Brain microvascular endothelial cell (primary cell): Measurements from ENCODE around the gene ANKMY2.
A peak's percentile ranks its signal among the peaks of the same experiment; 100 is the strongest.

Experiments used
- DNase-seq: peaks from one replicate; pipeline ENCODE4 v3.0.0-alpha.2; 2020
- H3K27ac ChIP-seq: fragments of 250-450 bp; sonication (Bioruptor Pico); 2 replicates; pipeline ENCODE4 v1.5.1; 2020; ENCODE audit warnings: mild to moderate bottlenecking, moderate library complexity
- H3K27me3 ChIP-seq: fragments of 250-450 bp; sonication (Bioruptor Pico); replicated peaks from 2 replicates; pipeline ENCODE4 v1.5.1; 2020; ENCODE audit warnings: mild to moderate bottlenecking
- H3K36me3 ChIP-seq: fragments of 250-450 bp; sonication (Bioruptor Pico); replicated peaks from 2 replicates; pipeline ENCODE4 v1.5.1; 2020; ENCODE audit warnings: mild to moderate bottlenecking
- H3K4me3 ChIP-seq: 2 replicates; pipeline ENCODE4 v1.5.1; 2011; ENCODE audit warnings: low read depth, mild to moderate bottlenecking, control low read depth, low read length, moderate library complexity
- CTCF ChIP-seq: IDR thresholded peaks from 2 replicates; pipeline ENCODE4 v1.5.1; 2011; ENCODE audit warnings: low read depth, mild to moderate bottlenecking, moderate library complexity, low read length, control low read depth, inconsistent platforms; ENCODE audit errors: missing control alignments
- in situ Hi-C: cut with HindIII; loops from 2 replicates; pipeline ENCODE4 v1.10.0; 2017; ENCODE audit warnings: low sequenced_read_pairs, low pct_ligation_motif_present

ANKMY2 gene

DNA sequence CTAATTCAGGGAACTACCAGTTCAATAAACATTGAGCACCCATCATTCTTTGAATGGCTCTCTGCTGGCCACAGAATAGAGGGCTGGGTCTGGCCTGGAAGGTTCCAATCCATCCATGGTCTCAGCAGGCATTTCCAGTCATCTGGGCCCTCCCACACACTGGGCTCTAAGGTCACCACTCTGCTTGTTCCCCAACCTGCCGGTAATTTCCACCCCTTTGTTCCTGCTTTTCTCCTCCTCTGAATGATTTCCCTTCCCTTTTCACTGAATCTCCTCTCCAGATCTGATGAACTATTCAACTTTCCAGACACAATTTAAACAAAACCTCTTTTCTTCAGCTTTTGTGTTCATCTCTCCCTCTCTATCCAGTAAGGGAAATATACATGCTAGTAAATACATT, 3.0 kb upstream of the ANKMY2 start:
- H3K27me3 ChIP-seq = no peaks in the 10 kb centered on the region
- in situ Hi-C loops = no loop called here
- no peak overlapping the region for H3K4me3 ChIP-seq
- DNase-seq = no peak
- H3K27ac ChIP-seq = no peak overlapping the region
- TF ChIP-seq CTCF = no peak
- no peaks in the 10 kb centered on the region for H3K36me3 ChIP-seq

- no peak for DNase-seq
- Histone ChIP-seq H3K4me3 (peak overlapping the region; percentile 96), H3K27ac (no peak overlapping the region), H3K36me3 (no peaks in the 10 kb centered on the region), H3K27me3 (no peaks in the 10 kb centered on the region)
- TF ChIP-seq CTCF = no peak
- in situ Hi-C loops = no loop called here
Observed at GRCh38 chr7:16647435-16647960, 1.9 kb upstream of the ANKMY2 start.

DNA sequence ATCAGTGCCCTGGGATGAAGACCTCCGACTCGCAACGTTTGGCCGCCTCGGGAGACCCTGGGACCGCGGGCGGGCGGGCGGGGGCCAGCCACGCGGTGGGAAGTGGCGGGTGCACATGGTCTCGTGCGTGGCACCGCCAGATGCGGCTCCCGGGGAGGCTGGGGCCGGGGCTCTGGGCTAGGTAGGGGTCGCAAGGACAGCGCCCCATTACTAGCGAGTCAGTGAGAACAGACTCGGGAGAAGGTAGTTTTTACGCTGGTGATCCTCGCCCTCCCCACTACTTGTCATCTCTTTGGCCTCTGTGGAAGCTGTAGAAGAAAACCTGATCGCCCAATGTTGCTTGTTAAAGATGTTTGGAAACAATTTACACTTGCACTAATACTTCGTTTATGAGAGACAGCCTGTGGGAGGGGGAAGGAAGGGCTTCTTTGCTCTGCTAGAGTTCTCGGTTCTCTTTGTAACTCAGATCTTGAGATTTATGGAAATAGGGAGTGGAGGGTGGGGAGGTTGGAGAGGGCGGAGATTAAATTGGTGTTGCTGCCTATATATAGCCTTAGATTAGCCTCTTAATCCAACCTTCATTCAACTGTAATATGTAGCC, 1.0 kb upstream of the ANKMY2 start:
- peak overlapping the region; percentile 96 for H3K4me3 ChIP-seq
- no peak for DNase-seq
- no peak for TF ChIP-seq CTCF
- H3K27me3 ChIP-seq = no peaks in the 10 kb centered on the region
- no peaks in the 10 kb centered on the region for H3K36me3 ChIP-seq
- peak overlapping the region; percentile 99 for H3K27ac ChIP-seq
- in situ Hi-C loops = no loop called here

- no peak for TF ChIP-seq CTCF
- no peaks in the 10 kb centered on the region for H3K27me3 ChIP-seq
- H3K27ac ChIP-seq = peak overlapping the region; percentile 99
- in situ Hi-C loops = no loop called here
- peak; percentile 53 for DNase-seq
- H3K36me3 ChIP-seq = no peaks in the 10 kb centered on the region
- H3K4me3 ChIP-seq = peak overlapping the region; percentile 83
Observed at GRCh38 chr7:16644636-16645592, 640 bp downstream of the ANKMY2 start.

- Histone ChIP-seq H3K4me3 (peak overlapping the region; percentile 83), H3K36me3 (no peaks in the 10 kb centered on the region), H3K27ac (no peak overlapping the region), H3K27me3 (no peaks in the 10 kb centered on the region)
- TF ChIP-seq CTCF = no peak
- in situ Hi-C loops = no loop called here
- DNase-seq = no peak
Observed at GRCh38 chr7:16644157-16644556, 1.4 kb downstream of the ANKMY2 start.
